NB4 (cell line): ENCODE measurements around the gene ITPR3.

Source experiments
- CTCF ChIP-seq: IDR thresholded peaks from one replicate; pipeline ENCODE4 v1.5.1; 2012; ENCODE audit warnings: low read depth, low read length
- MAX ChIP-seq: IDR thresholded peaks from 2 replicates; pipeline ENCODE4 v1.6.1; 2011; ENCODE audit warnings: low read depth, low read length
- POLR2A ChIP-seq: IDR thresholded peaks from 2 replicates; pipeline ENCODE4 v1.6.1; 2011; ENCODE audit warnings: mild to moderate bottlenecking; ENCODE audit not compliant: insufficient read length; ENCODE audit errors: extremely low read depth

- TF ChIP-seq POLR2A (no peak), CTCF (no peak), MAX (no peak)
Measured at GRCh38 chr6:33593414-33593727, 27.8 kb upstream of the ITPR3 start.
